GM15510 (cell line): ENCODE results near the gene SOS1.

Experiments
- POLR2A ChIP-seq: IDR thresholded peaks from 3 replicates; pipeline ENCODE4 v1.6.1; 2011; ENCODE audit warnings: borderline replicate concordance; ENCODE audit not compliant: insufficient read length; ENCODE audit errors: extremely low read depth

Gene SOS1

GRCh38 chr2:39141334-39142271 is 20.8 kb upstream of the SOS1 start:
- TF ChIP-seq POLR2A, result no peak

- TF ChIP-seq POLR2A, result no peak
These were observed 19.5 kb upstream of the SOS1 start for GRCh38 chr2:39140322-39140847.

- TF ChIP-seq POLR2A, result no peak
These were observed 18.8 kb upstream of the SOS1 start for GRCh38 chr2:39139511-39140237.

- no peak for TF ChIP-seq POLR2A
These were observed 18.0 kb upstream of the SOS1 start for GRCh38 chr2:39138837-39139211.

GRCh38 chr2:39136799-39137198 is 15.9 kb upstream of the SOS1 start:
- TF ChIP-seq POLR2A, result no peak

- TF ChIP-seq POLR2A, result no peak
These were observed 14.9 kb upstream of the SOS1 start for GRCh38 chr2:39135690-39136259.

- TF ChIP-seq POLR2A, result no peak
These were observed 12.5 kb upstream of the SOS1 start for GRCh38 chr2:39133215-39133851.

- no peak for TF ChIP-seq POLR2A
These were observed 8.1 kb upstream of the SOS1 start for GRCh38 chr2:39128919-39129391.

- peak; percentile 27 for TF ChIP-seq POLR2A
These were observed 7.1 kb upstream of the SOS1 start for GRCh38 chr2:39127973-39128372.

- TF ChIP-seq POLR2A, result no peak
These were observed 3.9 kb upstream of the SOS1 start for GRCh38 chr2:39124746-39125057.

GRCh38 chr2:39124000-39124745 is 3.3 kb upstream of the SOS1 start:
- TF ChIP-seq POLR2A, result peak; percentile 96

- no peak for TF ChIP-seq POLR2A
These were observed 2.7 kb upstream of the SOS1 start for GRCh38 chr2:39123436-39123999.

GRCh38 chr2:39121523-39122063 is 742 bp upstream of the SOS1 start:
- no peak for TF ChIP-seq POLR2A

GRCh38 chr2:39120521-39120770 is 405 bp downstream of the SOS1 start:
- TF ChIP-seq POLR2A, result no peak
